Calu3 (cell line): Measurements from ENCODE around the gene KRT31. TPM values are rescaled to one million over a fixed set of nuclear protein-coding genes. Genes with fewer than 3 reads are reported as not detected.

Experiments used
- total RNA-seq: library from RNA; stranded (reverse); gene quantifications from 2 replicates; pipeline ENCODE4 v1.2.3, GENCODE V29; 2022

The KRT31 gene
- total RNA-seq, 1 experiment from 2014 or later: not detected

Other genes starting within 250 kb of the KRT31 start
- gene KRTAP4-5, start 247.8 kb downstream of the KRT31 start, total RNA-seq: not detected in 2 replicates
- not detected in 2 replicates for gene KRTAP4-4, start 236.9 kb downstream of the KRT31 start, total RNA-seq
- not detected in 2 replicates for gene KRTAP4-3, start 229.4 kb downstream of the KRT31 start, total RNA-seq
- gene KRTAP4-2, start 219.4 kb downstream of the KRT31 start, total RNA-seq: not detected in 2 replicates
- gene KRTAP4-1, start 212.7 kb downstream of the KRT31 start, total RNA-seq: not detected in 2 replicates
- not detected in 2 replicates for gene KRTAP9-1, start 207.7 kb downstream of the KRT31 start, total RNA-seq
- gene KRTAP9-2, start 171.0 kb downstream of the KRT31 start, total RNA-seq: not detected in 2 replicates
- gene KRTAP9-3, start 165.2 kb downstream of the KRT31 start, total RNA-seq: not detected in 2 replicates
- gene KRTAP9-8, start 159.6 kb downstream of the KRT31 start, total RNA-seq: not detected in 2 replicates
- not detected in 2 replicates for gene KRTAP9-4, start 147.9 kb downstream of the KRT31 start, total RNA-seq
- gene KRTAP9-9, start 142.2 kb downstream of the KRT31 start, total RNA-seq: not detected in 2 replicates
- not detected in 2 replicates for gene KRTAP9-6, start 132.2 kb downstream of the KRT31 start, total RNA-seq
- gene KRTAP9-7, start 121.9 kb downstream of the KRT31 start, total RNA-seq: not detected in 2 replicates
- gene KRTAP29-1, start 94.8 kb downstream of the KRT31 start, total RNA-seq: not detected in 2 replicates
- gene KRTAP16-1, start 88.3 kb downstream of the KRT31 start, total RNA-seq: not detected in 2 replicates
- not detected in 2 replicates for gene KRTAP17-1, start 81.9 kb downstream of the KRT31 start, total RNA-seq
- not detected in 2 replicates for gene KRT33A, start 46.8 kb downstream of the KRT31 start, total RNA-seq
- gene KRT33B, start 27.8 kb downstream of the KRT31 start, total RNA-seq: not detected in 2 replicates
- gene KRT34, start 15.3 kb downstream of the KRT31 start, total RNA-seq: not detected in 2 replicates
- gene KRT37, start 27.0 kb upstream of the KRT31 start, total RNA-seq: not detected in 2 replicates
- not detected in 2 replicates for gene KRT38, start 43.4 kb upstream of the KRT31 start, total RNA-seq
- gene KRT32, start 69.8 kb upstream of the KRT31 start, total RNA-seq: not detected in 2 replicates
- not detected in 2 replicates for gene KRT35, start 83.5 kb upstream of the KRT31 start, total RNA-seq
- gene KRT36, start 92.3 kb upstream of the KRT31 start, total RNA-seq: not detected in 2 replicates
- 45.7 and 323 TPM in 2 replicates for gene KRT13, start 108.0 kb upstream of the KRT31 start, total RNA-seq
- gene KRT15, start 121.3 kb upstream of the KRT31 start, total RNA-seq: 83.0 and 86.8 TPM in 2 replicates
- gene KRT19, start 130.7 kb upstream of the KRT31 start, total RNA-seq: 2,554 and 3,048 TPM in 2 replicates
- not detected in 2 replicates for gene KRT9, start 174.5 kb upstream of the KRT31 start, total RNA-seq
- gene KRT14, start 189.3 kb upstream of the KRT31 start, total RNA-seq: 3.8 and 12.2 TPM in 2 replicates
- gene KRT16, start 215.2 kb upstream of the KRT31 start, total RNA-seq: 3.8 and 4.2 TPM in 2 replicates
- 472 and 593 TPM in 2 replicates for gene KRT17, start 227.0 kb upstream of the KRT31 start, total RNA-seq